Measurements from ENCODE around the gene DCX.

DCX gene

GRCh38 chrX:111302284-111302683, 109.7 kb downstream of the DCX start:
- DNase-seq, result no peak

GRCh38 chrX:111288841-111289240, 123.2 kb downstream of the DCX start:
- no peak for DNase-seq

GRCh38 chrX:111284631-111285293, 127.2 kb downstream of the DCX start:
- DNase-seq, result no peak

GRCh38 chrX:111283446-111283845, 128.5 kb downstream of the DCX start:
- no peak for DNase-seq

GRCh38 chrX:111282991-111283390, 129.0 kb downstream of the DCX start:
- DNase-seq, result no peak

- no peak for DNase-seq
Observed at GRCh38 chrX:111282139-111282538, 129.9 kb downstream of the DCX start.

GRCh38 chrX:111270339-111270738, 141.7 kb downstream of the DCX start, which contains the start of gene CAPN6:
Gene CAPN6 (minus strand): TSS chrX:111270483. CDS start chrX:111263936, 6,547 bp downstream.
- DNase-seq, result peak; percentile 19

- DNase-seq, result no peak
Observed at GRCh38 chrX:111268506-111268905, 143.5 kb downstream of the DCX start.

- DNase-seq, result no peak
Observed at GRCh38 chrX:111265486-111265885, 146.5 kb downstream of the DCX start.

GRCh38 chrX:111264385-111264784, 147.6 kb downstream of the DCX start:
- no peak for DNase-seq

- peak; percentile 51 for DNase-seq
Observed at GRCh38 chrX:111262086-111262485, 149.9 kb downstream of the DCX start.

GRCh38 chrX:111260451-111260850, 151.5 kb downstream of the DCX start:
- DNase-seq, result no peak

GRCh38 chrX:111259559-111259958, 152.4 kb downstream of the DCX start:
- DNase-seq, result no peak

- no peak for DNase-seq
Observed at GRCh38 chrX:111257733-111258132, 154.3 kb downstream of the DCX start.

- peak; percentile 18 for DNase-seq
Observed at GRCh38 chrX:111254896-111255693, 156.9 kb downstream of the DCX start.

- DNase-seq, result peak; percentile 5
Observed at GRCh38 chrX:111244235-111244750, 167.7 kb downstream of the DCX start.
